IMR-90 (cell line): ENCODE measurements around the gene SLC47A2. TPM values are rescaled to one million over a fixed set of nuclear protein-coding genes. Genes with fewer than 3 reads are reported as not detected.

Experiments
- ATAC-seq: fragments of 200-7000 bp; cut with Tn5 transposase; 2 replicates; pipeline ENCODE4 v1.9.1; 2020; ENCODE audit warnings: low read depth, mild to moderate bottlenecking, moderate library complexity
- BruUV-seq: library from RNA; stranded (reverse); fragments of 400-500 nt; replicated peaks from 2 replicates; lab custom pipeline; 2021; lab: Mats Ljungman, UMichigan
- CTCF ChIA-PET: fragments of 300-600 bp; formaldehyde crosslinking; extraction: SDS; loops from one replicate; lab custom pipeline; 2021; ENCODE audit warnings: antibody characterized with exemption; lab: Yijun Ruan, JAX
- POLR2A ChIA-PET: fragments of 300-600 bp; sonication (Branson Sonifier 250); formaldehyde crosslinking; loops from one replicate; lab custom pipeline; 2022; ENCODE audit warnings: antibody characterized with exemption; ENCODE audit not compliant: unreplicated experiment; lab: Charles Lee
- DNase-seq: peaks from one replicate; pipeline ENCODE4 v3.0.0; 2013
- H2AFZ ChIP-seq: replicated peaks from 2 replicates; pipeline ENCODE3; 2013; ENCODE audit warnings: low read length, mild to moderate bottlenecking; ENCODE audit not compliant: poor library complexity
- H2AK5ac ChIP-seq: 2 replicates; pipeline ENCODE4 v1.6.1; 2013; ENCODE audit warnings: low read depth, low read length, inconsistent platforms
- H2AK9ac ChIP-seq: replicated peaks from 2 replicates; pipeline ENCODE3; 2013; ENCODE audit warnings: mild to moderate bottlenecking, low read depth, low read length, moderate library complexity; ENCODE audit not compliant: poor library complexity
- H2BK120ac ChIP-seq: 2 replicates; pipeline ENCODE4 v1.6.1; 2013; ENCODE audit warnings: low read depth, low read length, inconsistent platforms
- H2BK15ac ChIP-seq: 3 replicates; pipeline ENCODE4 v1.6.1; 2013; ENCODE audit warnings: low read depth, low read length, inconsistent platforms
- H2BK20ac ChIP-seq: 2 replicates; pipeline ENCODE4 v1.6.1; 2013; ENCODE audit warnings: low read depth, mild to moderate bottlenecking, inconsistent platforms, low read length, moderate library complexity
- H2BK5ac ChIP-seq: 2 replicates; pipeline ENCODE4 v1.6.1; 2013; ENCODE audit warnings: mild to moderate bottlenecking, low read depth, low read length, inconsistent platforms; ENCODE audit not compliant: poor library complexity, severe bottlenecking
- H3K14ac ChIP-seq: replicated peaks from 2 replicates; pipeline ENCODE4 v1.6.1; 2013; ENCODE audit warnings: low read depth, low read length, inconsistent platforms
- H3K18ac ChIP-seq: 2 replicates; pipeline ENCODE4 v1.6.1; 2013; ENCODE audit warnings: low read depth, low read length, control low read depth
- H3K23ac ChIP-seq: 2 replicates; pipeline ENCODE4 v1.6.1; 2013; ENCODE audit warnings: low read depth, low read length, inconsistent platforms
- H3K27ac ChIP-seq: 2 replicates; pipeline ENCODE4 v1.5.1; 2013; ENCODE audit warnings: mild to moderate bottlenecking, control low read depth, low read length; ENCODE audit not compliant: insufficient read depth
- H3K27me3 ChIP-seq: 2 replicates; pipeline ENCODE4 v1.6.1; 2013; ENCODE audit warnings: low read length; ENCODE audit not compliant: control insufficient read depth, insufficient read depth
- H3K36me3 ChIP-seq: 2 replicates; pipeline ENCODE4 v1.6.1; 2013; ENCODE audit warnings: low read length, mixed read lengths; ENCODE audit not compliant: control insufficient read depth, insufficient read depth
- H3K4ac ChIP-seq: 2 replicates; pipeline ENCODE4 v1.6.1; 2013; ENCODE audit warnings: low read depth, low read length, inconsistent platforms
- H3K4me1 ChIP-seq: 2 replicates; pipeline ENCODE4 v1.6.1; 2013; ENCODE audit warnings: low read length, mixed read lengths; ENCODE audit not compliant: control insufficient read depth, insufficient read depth
- H3K4me2 ChIP-seq: 2 replicates; pipeline ENCODE4 v1.6.1; 2013; ENCODE audit warnings: low read depth, mild to moderate bottlenecking, control low read depth, low read length, moderate library complexity
- H3K4me3 ChIP-seq: 2 replicates; pipeline ENCODE4 v1.5.1; 2013; ENCODE audit warnings: low read depth, mild to moderate bottlenecking, control low read depth, low read length, moderate library complexity; ENCODE audit not compliant: insufficient read depth
- H3K56ac ChIP-seq: 2 replicates; pipeline ENCODE4 v1.6.1; 2013; ENCODE audit warnings: low read length, inconsistent platforms; ENCODE audit not compliant: insufficient read depth; ENCODE audit errors: extremely low read depth
- H3K79me1 ChIP-seq, 2 experiments: 2 replicates each; pipeline ENCODE4 v1.6.1; 2013; ENCODE audit warnings: low read length in 2 of 2, inconsistent platforms in 1 of 2, low read depth in 1 of 2
- H3K9ac ChIP-seq: 2 replicates; pipeline ENCODE4 v1.6.1; 2013; ENCODE audit warnings: low read depth, low read length, control low read depth
- H3K9me1 ChIP-seq: 2 replicates; pipeline ENCODE4 v1.6.1; 2013; ENCODE audit warnings: low read length, inconsistent platforms; ENCODE audit not compliant: insufficient read depth
- H3K9me3 ChIP-seq: 2 replicates; pipeline ENCODE4 v1.6.1; 2013; ENCODE audit warnings: low read length; ENCODE audit not compliant: control insufficient read depth, insufficient read depth
- H4K20me1 ChIP-seq: 2 replicates; pipeline ENCODE4 v1.6.1; 2013; ENCODE audit warnings: low read length, inconsistent platforms; ENCODE audit not compliant: insufficient read depth
- H4K5ac ChIP-seq: 2 replicates; pipeline ENCODE4 v1.6.1; 2013; ENCODE audit warnings: mild to moderate bottlenecking, low read depth, low read length, control low read depth
- H4K8ac ChIP-seq, 2 experiments: 2 replicates each; pipeline ENCODE4 v1.6.1; 2013; ENCODE audit warnings: low read depth in 2 of 2, low read length in 2 of 2, control low read depth in 1 of 2, inconsistent platforms in 1 of 2
- H4K91ac ChIP-seq: 2 replicates; pipeline ENCODE4 v1.6.1; 2013; ENCODE audit warnings: low read depth, low read length, inconsistent platforms; ENCODE audit not compliant: insufficient read depth
- BHLHE40 ChIP-seq: fragments of 150-350 bp; IDR thresholded peaks from 2 replicates; pipeline ENCODE4 v1.6.1; 2016; ENCODE audit warnings: mild to moderate bottlenecking, low read depth, low read length
- CEBPB ChIP-seq: IDR thresholded peaks from 2 replicates; pipeline ENCODE4 v1.6.1; 2012; ENCODE audit warnings: low read depth, low read length, improper control_type of control experiment
- CHD1 ChIP-seq: IDR thresholded peaks from 2 replicates; pipeline ENCODE4 v1.6.1; 2012; ENCODE audit warnings: low read depth, low read length, improper control_type of control experiment
- FOS ChIP-seq: fragments of 150-350 bp; IDR thresholded peaks from 2 replicates; pipeline ENCODE4 v1.6.1; 2016; ENCODE audit warnings: low read depth, low read length
- MAFK ChIP-seq: IDR thresholded peaks from 2 replicates; pipeline ENCODE4 v1.6.1; 2012; ENCODE audit warnings: low read depth, low read length, improper control_type of control experiment
- MAZ ChIP-seq: IDR thresholded peaks from 2 replicates; pipeline ENCODE4 v1.6.1; 2012; ENCODE audit warnings: low read depth, mild to moderate bottlenecking, low read length, improper control_type of control experiment, moderate library complexity, borderline replicate concordance
- MXI1 ChIP-seq: IDR thresholded peaks from 2 replicates; pipeline ENCODE4 v1.6.1; 2012; ENCODE audit warnings: low read depth, mild to moderate bottlenecking, low read length, moderate library complexity, borderline replicate concordance
- NFE2L2 ChIP-seq: fragments of 150-350 bp; IDR thresholded peaks from 2 replicates; pipeline ENCODE4 v1.6.1; 2016; ENCODE audit warnings: low read depth, mild to moderate bottlenecking, low read length
- POLR2A ChIP-seq: IDR thresholded peaks from 2 replicates; pipeline ENCODE4 v1.6.1; 2012; ENCODE audit warnings: mild to moderate bottlenecking, low read depth, low read length
- RAD21 ChIP-seq: IDR thresholded peaks from 2 replicates; pipeline ENCODE4 v1.6.1; 2012; ENCODE audit warnings: low read length, improper control_type of control experiment
- RCOR1 ChIP-seq: IDR thresholded peaks from 2 replicates; pipeline ENCODE4 v1.6.1; 2012; ENCODE audit warnings: mild to moderate bottlenecking, low read length, improper control_type of control experiment; ENCODE audit not compliant: insufficient replicate concordance
- RFX5 ChIP-seq: IDR thresholded peaks from 2 replicates; pipeline ENCODE4 v1.8.0; 2012; ENCODE audit warnings: low read depth, mild to moderate bottlenecking, low read length, moderate library complexity
- SMC3 ChIP-seq: fragments of 150-350 bp; IDR thresholded peaks from 2 replicates; pipeline ENCODE4 v1.6.1; 2016; ENCODE audit warnings: low read depth, mild to moderate bottlenecking, antibody characterized with exemption, low read length, moderate library complexity
- WGBS, 2 experiments: methylation state at CpG; one replicate each; pipeline versions ENCODE4 v1.1.5 to v1.1.7; 2013; ENCODE audit warnings: missing lambda C conversion rate in 2 of 2; ENCODE audit not compliant: insufficient read length in 1 of 2; ENCODE audit errors: extremely low coverage in 2 of 2; 5-methylcytosine and 5-hydroxymethylcytosine counted together
- dilution Hi-C: fragments of 300-500 bp; cut with HindIII; formaldehyde crosslinking; loops from one replicate; pipeline ENCODE4 v1.14.3; 2018; ENCODE audit warnings: low sequenced_read_pairs; ENCODE audit not compliant: unreplicated experiment
- in situ Hi-C: fragments of 300-500 bp; cut with MboI; formaldehyde crosslinking; loops from 3 replicates; pipeline ENCODE4 v1.14.3; 2019; ENCODE audit warnings: low sequenced_read_pairs, inconsistent platforms, mixed read lengths
- intact Hi-C: fragments of 100-400 bp; cut with micrococcal nuclease; formaldehyde crosslinking; loops from 2 replicates; pipeline ENCODE4 v1.10.0; 2022
- polyA plus RNA-seq, 3 experiments: library from polyadenylated mRNA; depleted of rRNA; stranded (reverse); fragments of >200 nt; gene quantifications; 2 replicates each; pipeline ENCODE4 v1.2.3, GENCODE V29; 2012; ENCODE audit warnings: low replicate concordance in 1 of 3
- total RNA-seq: library from RNA; depleted of rRNA; stranded (reverse); fragments of >200 nt; gene quantifications from 2 replicates; pipeline ENCODE4 v1.2.3, GENCODE V29; 2012
- TF ChIP-seq, protein P1 (sequence below): fragments of 150-350 bp; IDR thresholded peaks from 2 replicates; pipeline ENCODE4 v1.6.1; 2016; ENCODE audit warnings: low read depth, mild to moderate bottlenecking, low read length, moderate library complexity, borderline replicate concordance
- TF ChIP-seq, protein P2 (sequence below): fragments of 150-350 bp; IDR thresholded peaks from 2 replicates; pipeline ENCODE4 v1.6.1; 2017; ENCODE audit warnings: mild to moderate bottlenecking, antibody characterized with exemption, low read length, low read depth
- TF ChIP-seq, protein P3 (sequence below): conservative IDR thresholded peaks from 2 replicates; pipeline ENCODE4 v1.5.1; 2012; ENCODE audit warnings: mild to moderate bottlenecking, low read depth, low read length, improper control_type of control experiment

The SLC47A2 gene
- total and polyA plus RNA-seq, 2 of the 4 experiments (the other 2 are of a cell fraction): not detected

DNA sequence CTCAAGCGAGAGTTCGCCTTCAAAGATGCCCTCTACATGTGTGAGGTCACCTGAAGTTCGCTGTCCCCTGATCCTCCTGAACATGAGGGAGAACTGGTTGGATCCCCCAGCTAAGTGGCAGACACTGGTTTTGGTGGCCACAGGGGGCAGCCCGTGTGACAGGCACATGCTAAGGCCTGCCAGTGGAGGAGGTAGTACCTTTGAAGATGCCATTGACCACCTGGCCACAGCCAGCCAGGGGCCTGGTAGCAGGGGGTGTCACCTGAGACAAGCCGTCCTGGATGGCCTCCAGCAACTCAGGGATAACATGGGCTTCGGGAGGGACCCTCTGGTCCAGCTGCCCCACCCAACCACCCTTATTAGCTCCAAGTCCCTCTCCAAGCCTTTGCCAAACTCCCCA lies 39.0 kb upstream of the SLC47A2 start:
- ChIA-PET CTCF (interaction anchor here (0.9 kb wide), 1 partner anchor 106 kb away, joined by 3 read pairs; no protein-coding TSS in a partner anchor), POLR2A (no interaction called here)
- Histone ChIP-seq H3K79me1 (no peaks in the 10 kb centered on the region), H4K8ac (no peak overlapping the region), H3K4me1 (peaks cover 4% of the 10 kb centered on the region), H2BK20ac (no peak overlapping the region), H4K20me1 (no peaks in the 10 kb centered on the region; the same call in 1 of the 2 replicates), H3K9ac (no peak overlapping the region), H3K14ac (no peak overlapping the region), H4K5ac (no peak overlapping the region), H3K27ac (no peak overlapping the region), H3K4me2 (no peak overlapping the region), H2BK120ac (no peak overlapping the region), H3K36me3 (no peaks in the 10 kb centered on the region), H3K4ac (no peak overlapping the region), H3K9me3 (no peaks in the 10 kb centered on the region), H2AK9ac (no peak overlapping the region), H3K18ac (no peak overlapping the region), H2BK5ac (no peak overlapping the region), H3K27me3 (peaks cover 37% of the 10 kb centered on the region), H2BK15ac (no peak overlapping the region), H2AFZ (no peak overlapping the region), H2AK5ac (no peak overlapping the region), H3K4me3 (no peak overlapping the region), H4K91ac (no peak overlapping the region), H3K56ac (no peak overlapping the region), H3K23ac (no peak overlapping the region), H3K9me1 (0 out of 2 replicates have a peak, but pooled peaks cover 4% of the 10 kb centered on the region)
- dilution Hi-C loops: no loop called here
- intact Hi-C loops: no loop called here
- DNase-seq (no peak), ATAC-seq (no peak)
- whole genome bisulfite sequencing, 2 experiments: 63% methylated on average over 1 of the region's 6 CpGs; no CpG with 5 or more reads in 1 of the 2 experiments
- no TSS peak for BruUV-seq
- TF ChIP-seq MXI1 (no peak), NFE2L2 (no peak), BHLHE40 (no peak), MAFK (no peak), RFX5 (no peak), SMC3 (no peak), CHD1 (no peak), FOS (no peak), CEBPB (no peak), RAD21 (no peak), MAZ (no peak), RCOR1 (no peak), POLR2A (no peak)
- TF ChIP-seq, protein P1, sequence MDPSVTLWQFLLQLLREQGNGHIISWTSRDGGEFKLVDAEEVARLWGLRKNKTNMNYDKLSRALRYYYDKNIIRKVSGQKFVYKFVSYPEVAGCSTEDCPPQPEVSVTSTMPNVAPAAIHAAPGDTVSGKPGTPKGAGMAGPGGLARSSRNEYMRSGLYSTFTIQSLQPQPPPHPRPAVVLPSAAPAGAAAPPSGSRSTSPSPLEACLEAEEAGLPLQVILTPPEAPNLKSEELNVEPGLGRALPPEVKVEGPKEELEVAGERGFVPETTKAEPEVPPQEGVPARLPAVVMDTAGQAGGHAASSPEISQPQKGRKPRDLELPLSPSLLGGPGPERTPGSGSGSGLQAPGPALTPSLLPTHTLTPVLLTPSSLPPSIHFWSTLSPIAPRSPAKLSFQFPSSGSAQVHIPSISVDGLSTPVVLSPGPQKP: no peak
- TF ChIP-seq, protein P2, sequence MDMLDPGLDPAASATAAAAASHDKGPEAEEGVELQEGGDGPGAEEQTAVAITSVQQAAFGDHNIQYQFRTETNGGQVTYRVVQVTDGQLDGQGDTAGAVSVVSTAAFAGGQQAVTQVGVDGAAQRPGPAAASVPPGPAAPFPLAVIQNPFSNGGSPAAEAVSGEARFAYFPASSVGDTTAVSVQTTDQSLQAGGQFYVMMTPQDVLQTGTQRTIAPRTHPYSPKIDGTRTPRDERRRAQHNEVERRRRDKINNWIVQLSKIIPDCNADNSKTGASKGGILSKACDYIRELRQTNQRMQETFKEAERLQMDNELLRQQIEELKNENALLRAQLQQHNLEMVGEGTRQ: no peak
- TF ChIP-seq, protein P3, sequence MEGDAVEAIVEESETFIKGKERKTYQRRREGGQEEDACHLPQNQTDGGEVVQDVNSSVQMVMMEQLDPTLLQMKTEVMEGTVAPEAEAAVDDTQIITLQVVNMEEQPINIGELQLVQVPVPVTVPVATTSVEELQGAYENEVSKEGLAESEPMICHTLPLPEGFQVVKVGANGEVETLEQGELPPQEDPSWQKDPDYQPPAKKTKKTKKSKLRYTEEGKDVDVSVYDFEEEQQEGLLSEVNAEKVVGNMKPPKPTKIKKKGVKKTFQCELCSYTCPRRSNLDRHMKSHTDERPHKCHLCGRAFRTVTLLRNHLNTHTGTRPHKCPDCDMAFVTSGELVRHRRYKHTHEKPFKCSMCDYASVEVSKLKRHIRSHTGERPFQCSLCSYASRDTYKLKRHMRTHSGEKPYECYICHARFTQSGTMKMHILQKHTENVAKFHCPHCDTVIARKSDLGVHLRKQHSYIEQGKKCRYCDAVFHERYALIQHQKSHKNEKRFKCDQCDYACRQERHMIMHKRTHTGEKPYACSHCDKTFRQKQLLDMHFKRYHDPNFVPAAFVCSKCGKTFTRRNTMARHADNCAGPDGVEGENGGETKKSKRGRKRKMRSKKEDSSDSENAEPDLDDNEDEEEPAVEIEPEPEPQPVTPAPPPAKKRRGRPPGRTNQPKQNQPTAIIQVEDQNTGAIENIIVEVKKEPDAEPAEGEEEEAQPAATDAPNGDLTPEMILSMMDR: no peak
- in situ Hi-C loops: no loop called here
